Activated naive CD8-positive, alpha-beta T cell treated with anti-CD3 and anti-CD28 coated beads for 36 hours (primary cell): ENCODE data around the gene ZNF607. TPM values are rescaled to one million over a fixed set of nuclear protein-coding genes. Genes with fewer than 3 reads are reported as not detected.
"Not testable (repeated sequence)": the region's sequence is repeated elsewhere in the genome, so short reads cannot be mapped to it uniquely, and the experiment has no call there.

Source experiments
- DNase-seq: peaks from one replicate; pipeline ENCODE4 v3.0.0; 2021
- H3K27ac Mint-ChIP-seq: one replicate; pipeline ENCODE4 v1.8.0; 2022; ENCODE audit warnings: mild to moderate bottlenecking, moderate library complexity, mixed read lengths
- H3K27me3 Mint-ChIP-seq: one replicate; pipeline ENCODE4 v1.8.0; 2022; ENCODE audit warnings: mild to moderate bottlenecking, mixed read lengths
- H3K36me3 Mint-ChIP-seq: one replicate; pipeline ENCODE4 v1.8.0; 2021; ENCODE audit warnings: mild to moderate bottlenecking, mixed read lengths
- H3K4me1 Mint-ChIP-seq: one replicate; pipeline ENCODE4 v1.8.0; 2021; ENCODE audit warnings: mixed read lengths
- H3K4me3 Mint-ChIP-seq: one replicate; pipeline ENCODE4 v1.8.0; 2022; ENCODE audit warnings: mild to moderate bottlenecking, moderate library complexity, mixed read lengths
- H3K9me3 Mint-ChIP-seq: one replicate; pipeline ENCODE4 v1.8.0; 2022; ENCODE audit warnings: mixed read lengths
- total RNA-seq, 2 experiments: library from RNA; stranded (reverse); gene quantifications; one replicate each; pipeline ENCODE4 v1.2.3, GENCODE V29; 2021

Gene ZNF607
- total RNA-seq, 2 experiments from 2014 or later = 4.7 to 6.5 TPM

DNA sequence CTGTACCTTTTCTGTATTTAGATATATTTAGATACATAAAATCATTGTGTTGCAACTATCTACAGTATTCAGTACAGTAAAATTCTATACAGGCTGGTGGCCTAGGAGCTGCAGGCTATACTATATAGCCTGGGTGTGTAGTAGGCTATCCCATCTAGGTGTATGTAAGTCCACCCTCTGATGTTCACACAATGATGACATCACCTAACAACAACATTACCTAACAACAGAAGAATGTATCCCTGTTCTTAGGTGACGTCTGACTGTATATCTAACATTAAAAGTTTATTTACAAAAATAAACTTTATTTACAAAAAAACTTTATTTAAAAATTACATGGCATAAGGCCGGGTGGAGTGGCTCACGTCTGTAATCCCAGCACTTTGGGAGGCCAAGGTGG, 36.0 kb downstream of the ZNF607 start:
- no peaks in the 10 kb centered on the region for H3K4me1 Mint-ChIP-seq
- H3K27me3 Mint-ChIP-seq = no peaks in the 10 kb centered on the region
- DNase-seq = no peak
- H3K36me3 Mint-ChIP-seq = peaks cover 48% of the 10 kb centered on the region
- peaks cover 39% of the 10 kb centered on the region for H3K9me3 Mint-ChIP-seq
- H3K4me3 Mint-ChIP-seq = no peak overlapping the region
- no peak overlapping the region for H3K27ac Mint-ChIP-seq

DNA sequence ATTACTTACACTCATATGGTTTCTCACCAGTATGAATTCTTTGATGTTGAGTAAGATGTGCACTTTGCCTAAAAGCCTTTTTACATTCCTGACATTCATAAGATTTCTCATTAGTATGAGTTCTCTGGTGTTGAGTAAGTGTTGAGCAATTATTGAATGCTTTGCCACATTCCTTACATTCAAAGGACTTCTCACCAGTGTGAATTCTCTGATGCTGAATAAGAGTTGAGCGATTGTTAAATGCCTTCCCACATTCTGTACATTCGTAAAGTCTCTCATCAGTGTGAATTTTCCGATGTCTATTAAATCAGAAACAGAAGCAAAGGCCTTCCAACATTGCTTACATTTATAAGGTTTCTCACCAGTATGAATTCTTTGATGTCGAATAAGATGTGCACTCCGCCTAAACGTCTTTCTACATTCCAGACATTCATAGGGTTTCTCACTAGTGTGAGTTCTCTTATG, 50.1 kb downstream of the ZNF607 start:
- Mint-ChIP-seq H3K27ac (no peak overlapping the region), H3K4me1 (no peaks in the 10 kb centered on the region), H3K27me3 (no peaks in the 10 kb centered on the region), H3K36me3 (peaks cover 21% of the 10 kb centered on the region), H3K9me3 (peaks cover 39% of the 10 kb centered on the region), H3K4me3 (no peak overlapping the region)
- DNase-seq = no peak

DNA sequence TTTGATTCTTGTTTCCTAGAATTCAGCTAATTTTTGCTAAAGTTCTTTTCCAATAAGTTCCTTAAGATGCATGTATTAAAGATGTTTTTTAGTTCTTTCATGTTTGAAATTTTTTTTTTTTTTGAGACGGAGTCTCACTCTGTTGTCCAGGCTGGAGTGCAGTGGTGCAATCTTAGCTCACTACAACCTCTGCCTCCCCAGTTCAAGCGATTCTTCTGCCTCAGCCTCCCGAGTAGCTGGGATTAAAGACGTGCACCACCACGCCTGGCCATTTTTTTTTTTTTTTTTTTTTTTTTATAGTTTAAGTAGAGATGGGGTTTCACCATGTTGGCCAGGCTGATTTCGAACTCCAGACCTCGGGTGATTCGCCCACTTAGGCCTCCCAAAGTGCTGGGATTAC, 62.4 kb downstream of the ZNF607 start:
- Mint-ChIP-seq H3K9me3 (peaks cover 28% of the 10 kb centered on the region), H3K4me1 (peaks cover 34% of the 10 kb centered on the region), H3K36me3 (peaks cover 37% of the 10 kb centered on the region), H3K4me3 (peak overlapping the region; percentile 84)
- H3K27ac Mint-ChIP-seq, H3K27me3 Mint-ChIP-seq, DNase-seq: not testable (repeated sequence)

DNA sequence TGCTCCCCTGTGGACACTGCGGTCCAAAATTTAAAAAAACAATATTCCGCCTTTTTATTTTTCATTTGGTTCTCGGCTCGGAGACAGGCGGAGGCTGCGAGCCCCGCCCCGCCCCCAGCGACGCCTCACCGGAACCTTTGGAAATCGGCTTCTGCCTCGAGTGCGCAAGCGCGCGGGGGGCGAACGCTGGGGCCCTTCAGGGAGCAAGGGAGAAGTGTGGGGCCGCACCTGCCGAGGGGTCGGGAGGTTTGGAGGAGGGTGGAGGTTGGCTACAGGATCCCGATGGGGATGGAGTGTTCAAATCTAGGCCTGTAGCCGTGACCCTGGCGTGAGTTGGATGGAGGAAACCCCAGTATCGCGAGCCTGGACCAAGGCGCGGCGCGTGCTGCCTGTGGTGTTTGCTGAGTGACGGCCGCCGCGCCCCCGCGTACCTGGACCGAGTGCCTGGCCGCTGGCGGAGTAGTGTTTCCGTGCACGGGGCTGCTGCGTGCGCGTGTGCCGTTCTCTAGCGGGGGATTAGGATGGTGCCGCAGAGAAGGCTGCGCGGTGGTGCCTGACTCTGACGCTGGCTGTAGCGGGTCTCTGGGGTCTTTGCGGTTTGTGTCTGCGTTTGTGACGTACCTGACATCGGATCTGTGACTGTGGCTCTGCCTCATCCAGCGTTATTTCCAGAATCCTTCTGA, 63.7 kb downstream of the ZNF607 start:
- H3K4me1 Mint-ChIP-seq = peaks cover 34% of the 10 kb centered on the region
- H3K36me3 Mint-ChIP-seq = peaks cover 40% of the 10 kb centered on the region
- no peaks in the 10 kb centered on the region for H3K27me3 Mint-ChIP-seq
- H3K27ac Mint-ChIP-seq = peak overlapping the region; percentile 96
- peak overlapping the region; percentile 84 for H3K4me3 Mint-ChIP-seq
- DNase-seq = peak; percentile 89
- peaks cover 24% of the 10 kb centered on the region for H3K9me3 Mint-ChIP-seq

DNA sequence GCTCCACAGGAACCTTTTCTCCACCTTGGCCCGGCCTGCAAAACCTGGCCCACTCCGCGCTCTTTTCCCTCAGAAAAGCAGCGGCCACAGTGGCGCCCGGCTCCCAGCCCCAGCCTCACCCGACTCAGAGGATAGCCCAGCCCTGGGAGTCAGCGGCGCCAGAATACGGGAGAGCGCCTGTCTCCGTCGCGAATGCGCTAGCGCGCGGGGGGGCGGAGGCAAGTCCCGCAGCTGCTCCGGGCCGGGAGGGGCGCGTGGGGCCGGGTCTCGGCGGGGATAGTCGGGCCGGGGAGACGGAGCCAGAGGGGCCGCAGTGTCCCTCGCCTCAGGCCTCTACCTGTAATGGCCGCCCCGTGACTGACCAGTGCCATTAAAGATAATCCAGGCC, 64.3 kb downstream of the ZNF607 start, which contains the start of gene ZFP30:
Gene ZFP30 (minus strand): TSS at position 165 of the 388 bp plus-strand sequence. CDS start 7,643 bp downstream, outside the sequence.
- Mint-ChIP-seq H3K4me1 (peaks cover 34% of the 10 kb centered on the region), H3K4me3 (peak within 1 kb of the TSS; percentile 84), H3K27ac (peak within 1 kb of the TSS; percentile 96), H3K9me3 (peaks cover 28% of the 10 kb centered on the region), H3K36me3 (peaks cover 42% of the 10 kb centered on the region), H3K27me3 (no peaks in the 10 kb centered on the region)
- peak; percentile 86 for DNase-seq

DNA sequence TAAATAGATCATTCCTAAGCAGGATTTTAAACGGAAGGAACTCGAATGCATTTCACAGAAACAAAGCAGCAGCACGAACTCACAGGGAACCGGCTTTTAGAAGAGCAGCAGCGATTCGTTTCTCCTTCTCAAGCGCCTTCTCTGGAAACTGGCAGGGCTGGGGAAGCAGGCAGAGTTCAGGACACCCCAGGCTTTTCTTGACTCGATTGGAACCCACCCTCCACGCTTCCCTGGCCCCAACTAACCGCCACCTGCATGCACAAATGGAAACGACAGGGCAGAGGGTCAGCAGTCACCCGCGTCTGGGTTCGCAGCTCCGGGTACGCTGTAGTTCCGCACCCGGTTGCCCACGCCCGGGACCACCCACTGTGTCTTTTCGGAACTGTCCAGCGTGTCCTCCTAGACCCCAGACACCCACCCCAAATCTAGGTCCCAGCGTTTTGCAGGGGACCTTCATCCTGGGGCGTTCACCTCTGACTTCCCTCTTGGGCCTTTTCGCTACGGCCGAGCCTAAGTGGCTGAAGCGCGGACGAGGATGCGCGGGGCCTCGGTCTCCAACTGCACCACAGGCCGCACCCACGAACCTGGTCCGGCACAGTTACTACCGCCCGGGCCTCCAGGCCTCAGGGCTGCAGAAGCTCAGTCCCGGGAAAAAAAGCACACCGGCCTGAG, 64.8 kb downstream of the ZNF607 start:
- H3K27ac Mint-ChIP-seq = peak overlapping the region; percentile 96
- no peaks in the 10 kb centered on the region for H3K27me3 Mint-ChIP-seq
- H3K9me3 Mint-ChIP-seq = peaks cover 28% of the 10 kb centered on the region

DNA sequence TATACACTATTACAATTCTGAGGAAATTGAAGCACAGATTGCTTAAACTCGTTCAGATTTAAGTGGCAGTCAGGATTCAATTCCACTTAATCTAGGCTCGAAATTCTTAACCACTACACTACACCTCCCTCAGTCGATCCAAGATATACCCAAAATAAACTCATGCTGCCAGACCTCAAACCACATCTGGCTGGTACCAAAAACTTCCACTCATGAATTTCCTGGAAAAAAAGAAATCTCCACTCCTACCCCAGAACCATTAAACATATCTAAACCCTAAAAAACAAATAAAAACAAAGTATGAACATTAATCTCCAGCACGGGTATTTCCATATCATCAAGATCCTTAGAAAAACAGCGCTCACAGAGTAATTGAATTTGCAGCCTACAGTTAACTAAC, 65.4 kb downstream of the ZNF607 start:
- H3K27me3 Mint-ChIP-seq = no peaks in the 10 kb centered on the region
- no peak for DNase-seq

More for the DNA sequence above, 64.8 kb downstream of the ZNF607 start:
- H3K4me3 Mint-ChIP-seq = peak overlapping the region; percentile 84
- peaks cover 46% of the 10 kb centered on the region for H3K36me3 Mint-ChIP-seq
- peak; percentile 40 for DNase-seq
- peaks cover 34% of the 10 kb centered on the region for H3K4me1 Mint-ChIP-seq

More for the DNA sequence above, 65.4 kb downstream of the ZNF607 start:
- peaks cover 25% of the 10 kb centered on the region for H3K9me3 Mint-ChIP-seq
- peaks cover 34% of the 10 kb centered on the region for H3K4me1 Mint-ChIP-seq
- peak overlapping the region; percentile 96 for H3K27ac Mint-ChIP-seq
- H3K4me3 Mint-ChIP-seq = peak overlapping the region; percentile 84
- peaks cover 51% of the 10 kb centered on the region for H3K36me3 Mint-ChIP-seq

Other genes with a start within 250 kb of the ZNF607 start
- 1 to 10 TPM; 3.9 to 4.8 TPM for gene ZNF793, start 212.8 kb downstream of the ZNF607 start, total RNA-seq
- gene ZNF571, start 125.0 kb downstream of the ZNF607 start, total RNA-seq = 1 to 10 TPM; 2.5 to 2.7 TPM
- gene ZNF540, start 124.9 kb downstream of the ZNF607 start, total RNA-seq = under 1 TPM; 0.72 to 0.82 TPM
- 1 to 10 TPM; 7.8 to 8.3 TPM for gene ZFP30, start 64.3 kb downstream of the ZNF607 start, total RNA-seq
- gene ZNF573, start 59.8 kb upstream of the ZNF607 start, total RNA-seq = 1 to 10 TPM; 7.3 to 7.8 TPM
- gene WDR87, start 186.8 kb upstream of the ZNF607 start, total RNA-seq = not detected
- 1 to 10 TPM; 9.1 to 9.7 TPM for gene SIPA1L3, start 187.4 kb upstream of the ZNF607 start, total RNA-seq